CD4-positive, alpha-beta T cell (primary cell): ENCODE results near the gene KIAA0825. TPM values are rescaled to one million over a fixed set of nuclear protein-coding genes. Genes with fewer than 3 reads are reported as not detected.

Source experiments
- ATAC-seq: fragments of 200-7000 bp; cut with Tn5 transposase; one replicate; pipeline ENCODE4 v1.10.0; 2022; ENCODE audit warnings: mild to moderate bottlenecking; ENCODE audit not compliant: poor library complexity
- CTCF ChIA-PET: fragments of 350-600 bp; sonication (Branson Sonifier 250); formaldehyde crosslinking; loops from one replicate; lab custom pipeline; 2021; ENCODE audit warnings: antibody characterized with exemption, inconsistent platforms; lab: Charles Lee
- POLR2A ChIA-PET: fragments of 350-600 bp; sonication (Branson Sonifier 250); formaldehyde crosslinking; loops from one replicate; lab custom pipeline; 2021; ENCODE audit warnings: antibody characterized with exemption, inconsistent platforms; lab: Charles Lee
- DNase-seq, 14 experiments: peaks; one replicate each; pipeline ENCODE4 v3.0.0-alpha.2; 2013 to 2020; ENCODE audit warnings: mixed read lengths in 2 of 14
- H3K27ac ChIP-seq, 2 donors: one replicate each; pipeline versions ENCODE4 v1.5.1 to v1.7.0; 2013; ENCODE audit warnings: low read length in 2 of 2, low read depth in 1 of 2, mild to moderate bottlenecking in 1 of 2
- H3K27me3 ChIP-seq, 2 experiments: 1 replicate in 1 of 2; 2 replicates in 1 of 2; pipeline versions ENCODE4 v1.6.1 to v1.7.0; 2013; ENCODE audit warnings: low read length in 2 of 2, control low read depth in 1 of 2, mild to moderate bottlenecking in 1 of 2, moderate library complexity in 1 of 2; ENCODE audit not compliant: insufficient read depth in 2 of 2, control insufficient read depth in 1 of 2
- H3K36me3 ChIP-seq: one replicate; pipeline ENCODE4 v1.6.1; 2013; ENCODE audit warnings: low read length, control low read depth; ENCODE audit not compliant: insufficient read depth
- H3K4me1 ChIP-seq: one replicate; pipeline ENCODE4 v1.6.1; 2013; ENCODE audit warnings: low read length, control low read depth; ENCODE audit not compliant: insufficient read depth
- H3K4me3 ChIP-seq: one replicate; pipeline ENCODE4 v1.5.1; 2013; ENCODE audit warnings: mild to moderate bottlenecking, low read length, moderate library complexity
- H3K9me3 ChIP-seq, 2 experiments: 1 replicate in 1 of 2; 2 replicates in 1 of 2; pipeline versions ENCODE4 v1.6.1 to v1.7.0; 2013; ENCODE audit warnings: low read length in 2 of 2, mild to moderate bottlenecking in 2 of 2, control low read depth in 1 of 2, moderate library complexity in 1 of 2; ENCODE audit not compliant: control insufficient read depth in 1 of 2, insufficient read depth in 1 of 2
- H3K27ac Mint-ChIP-seq: one replicate; pipeline ENCODE4 v1.8.0; 2020; ENCODE audit warnings: mixed read lengths
- H3K27me3 Mint-ChIP-seq: one replicate; pipeline ENCODE4 v1.8.0; 2021; ENCODE audit warnings: mixed read lengths
- H3K36me3 Mint-ChIP-seq: one replicate; pipeline ENCODE4 v1.8.0; 2021; ENCODE audit warnings: low read depth, mixed read lengths
- H3K4me1 Mint-ChIP-seq: one replicate; pipeline ENCODE4 v1.8.0; 2021; ENCODE audit warnings: low read depth, mixed read lengths
- H3K4me3 Mint-ChIP-seq: one replicate; pipeline ENCODE4 v1.8.0; 2020; ENCODE audit warnings: mild to moderate bottlenecking, mixed read lengths
- H3K9me3 Mint-ChIP-seq: one replicate; pipeline ENCODE4 v1.8.0; 2020; ENCODE audit warnings: mixed read lengths
- CTCF ChIP-seq: fragments of 200-600 bp; IDR thresholded peaks from one replicate; pipeline ENCODE4 v1.8.0; 2022; ENCODE audit warnings: antibody characterized with exemption, mild to moderate bottlenecking
- intact Hi-C, 2 experiments: fragments of 100-400 bp; cut with DNase I in 1 of 2; cut with micrococcal nuclease in 1 of 2; formaldehyde crosslinking; loops; one replicate each; pipeline versions ENCODE4 v1.15.1 to v1.9.0; 2023 to 2025; cut with DNase I, micrococcal nuclease
- total RNA-seq, 174 experiments: library from RNA in 2 of 174; stranded (reverse) in 2 of 174; gene quantifications; one replicate each; pipeline ENCODE4 v1.2.3 and lab custom pipeline; 2021 to 2026

KIAA0825 gene
- total RNA-seq, 2 experiments from 2014 or later: 1.5 to 1.6 TPM

- Histone ChIP-seq H3K9me3 (peaks cover 0 to 4% of the 10 kb centered on the region in 2 experiments), H3K27me3 (no peaks in the 10 kb centered on the region), H3K36me3 (no peaks in the 10 kb centered on the region), H3K4me1 (no peaks in the 10 kb centered on the region), H3K4me3 (no peak overlapping the region), H3K27ac (no peak overlapping the region)
- Mint-ChIP-seq H3K4me3 (no peak overlapping the region), H3K27me3 (no peaks in the 10 kb centered on the region), H3K9me3 (peaks cover 4% of the 10 kb centered on the region), H3K27ac (no peak overlapping the region), H3K36me3 (no peaks in the 10 kb centered on the region), H3K4me1 (no peaks in the 10 kb centered on the region)
- no peak for TF ChIP-seq CTCF
- ATAC-seq: no peak
- intact Hi-C loops: no loop called here
- CTCF ChIA-PET: no interaction called here
- DNase-seq: no peak
- POLR2A ChIA-PET: no interaction called here
These were observed 209.0 kb downstream of the KIAA0825 start for GRCh38 chr5:94409440-94409839.

GRCh38 chr5:94407023-94407422, 211.4 kb downstream of the KIAA0825 start:
- H3K27me3 ChIP-seq: no peaks in the 10 kb centered on the region
- POLR2A ChIA-PET: no interaction called here

GRCh38 chr5:94403483-94403882, 214.9 kb downstream of the KIAA0825 start:
- Mint-ChIP-seq H3K36me3 (peaks cover 4% of the 10 kb centered on the region), H3K27me3 (no peaks in the 10 kb centered on the region), H3K4me3 (no peak overlapping the region), H3K4me1 (no peaks in the 10 kb centered on the region), H3K27ac (no peak overlapping the region), H3K9me3 (no peaks in the 10 kb centered on the region)
- no peak overlapping the region for H3K27ac ChIP-seq
- CTCF ChIA-PET: no interaction called here
- no peaks in the 10 kb centered on the region for H3K36me3 ChIP-seq
- intact Hi-C loops: no loop called here
- H3K9me3 ChIP-seq: no peaks in the 10 kb centered on the region
- H3K4me3 ChIP-seq: no peak overlapping the region
- H3K27me3 ChIP-seq: no peaks in the 10 kb centered on the region
- no peak for DNase-seq
- ATAC-seq: no peak
- no peaks in the 10 kb centered on the region for H3K4me1 ChIP-seq
- TF ChIP-seq CTCF: no peak
- POLR2A ChIA-PET: no interaction called here

More at GRCh38 chr5:94407023-94407422, 211.4 kb downstream of the KIAA0825 start:
- Mint-ChIP-seq H3K4me1 (no peaks in the 10 kb centered on the region), H3K9me3 (peaks cover 2% of the 10 kb centered on the region), H3K4me3 (no peak overlapping the region), H3K36me3 (peaks cover 4% of the 10 kb centered on the region), H3K27ac (no peak overlapping the region), H3K27me3 (no peaks in the 10 kb centered on the region)
- Histone ChIP-seq H3K27ac (no peak overlapping the region), H3K4me1 (no peaks in the 10 kb centered on the region), H3K36me3 (no peaks in the 10 kb centered on the region), H3K4me3 (no peak overlapping the region), H3K9me3 (peaks cover 0 to 4% of the 10 kb centered on the region in 2 experiments)
- intact Hi-C loops: no loop called here
- no peak for ATAC-seq
- CTCF ChIA-PET: no interaction called here
- TF ChIP-seq CTCF: no peak
- DNase-seq: no peak
